Keratinocyte (primary cell): ENCODE results near the gene OXSR1.

Experiments used
- EZH2 ChIP-seq: IDR thresholded peaks from one replicate; pipeline ENCODE4 v1.6.1; 2012; ENCODE audit warnings: inconsistent platforms, mild to moderate bottlenecking, low read length, moderate library complexity
- TF ChIP-seq, protein P1 (sequence below), 3 experiments: IDR thresholded peaks in 1 of 3; conservative IDR thresholded peaks in 1 of 3; optimal IDR thresholded peaks in 1 of 3; 2 replicates in 2 of 3; 3 replicates in 1 of 3; pipeline versions ENCODE3 to v1.5.1; 2011; ENCODE audit warnings: low read length in 3 of 3, mild to moderate bottlenecking in 3 of 3, moderate library complexity in 2 of 3, control low read depth in 1 of 3, inconsistent platforms in 1 of 3; ENCODE audit not compliant: insufficient read depth in 2 of 3; ENCODE audit errors: extremely low read depth in 1 of 3

DNA sequence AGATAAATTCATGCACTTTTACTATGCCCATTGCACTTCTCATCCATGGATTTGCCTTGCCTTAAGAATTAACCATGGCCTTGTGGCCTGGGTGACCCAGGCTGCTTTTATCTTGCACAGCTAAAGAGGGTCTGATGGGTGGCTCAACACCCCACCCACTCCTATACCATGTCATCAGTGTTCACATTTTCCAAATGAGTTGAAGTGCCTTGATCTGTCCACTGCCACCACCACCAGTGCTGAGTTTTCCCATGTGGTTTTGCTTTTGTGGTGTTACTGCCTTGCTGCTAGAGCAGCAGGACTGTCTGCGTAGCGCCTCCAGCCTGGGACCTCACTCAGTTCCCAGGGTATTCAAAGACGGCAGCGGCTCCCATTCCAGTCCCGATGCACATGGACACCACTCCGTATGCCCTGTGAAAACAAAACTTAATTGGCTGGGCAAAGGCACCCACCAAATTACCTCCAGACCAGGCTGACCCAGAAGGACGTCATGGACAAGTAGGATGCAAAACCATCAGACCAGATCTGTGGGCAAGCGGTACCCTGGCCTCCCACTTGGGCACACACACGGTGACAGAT, 42.5 kb upstream of the OXSR1 start:
- TF ChIP-seq, protein P1, sequence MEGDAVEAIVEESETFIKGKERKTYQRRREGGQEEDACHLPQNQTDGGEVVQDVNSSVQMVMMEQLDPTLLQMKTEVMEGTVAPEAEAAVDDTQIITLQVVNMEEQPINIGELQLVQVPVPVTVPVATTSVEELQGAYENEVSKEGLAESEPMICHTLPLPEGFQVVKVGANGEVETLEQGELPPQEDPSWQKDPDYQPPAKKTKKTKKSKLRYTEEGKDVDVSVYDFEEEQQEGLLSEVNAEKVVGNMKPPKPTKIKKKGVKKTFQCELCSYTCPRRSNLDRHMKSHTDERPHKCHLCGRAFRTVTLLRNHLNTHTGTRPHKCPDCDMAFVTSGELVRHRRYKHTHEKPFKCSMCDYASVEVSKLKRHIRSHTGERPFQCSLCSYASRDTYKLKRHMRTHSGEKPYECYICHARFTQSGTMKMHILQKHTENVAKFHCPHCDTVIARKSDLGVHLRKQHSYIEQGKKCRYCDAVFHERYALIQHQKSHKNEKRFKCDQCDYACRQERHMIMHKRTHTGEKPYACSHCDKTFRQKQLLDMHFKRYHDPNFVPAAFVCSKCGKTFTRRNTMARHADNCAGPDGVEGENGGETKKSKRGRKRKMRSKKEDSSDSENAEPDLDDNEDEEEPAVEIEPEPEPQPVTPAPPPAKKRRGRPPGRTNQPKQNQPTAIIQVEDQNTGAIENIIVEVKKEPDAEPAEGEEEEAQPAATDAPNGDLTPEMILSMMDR (optimal IDR thresholded peaks at IDR 0.05 in 1 of 3, IDR thresholded peaks at IDR 0.05 in 1 of 3, conservative IDR thresholded peaks at IDR 0.05 in 1 of 3; ENCODE audit: extremely low read depth in 1 of 3, insufficient read depth in 2 of 3, low read length in 3 of 3), result no peak
- TF ChIP-seq EZH2, result no peak
